ENCODE measurements around the gene GAS7. TPM values are rescaled to one million over a fixed set of nuclear protein-coding genes. Genes with fewer than 3 reads are reported as not detected.

Gene GAS7
- total RNA-seq, 1 experiment from 2014 or later: 12.3 TPM

DNA sequence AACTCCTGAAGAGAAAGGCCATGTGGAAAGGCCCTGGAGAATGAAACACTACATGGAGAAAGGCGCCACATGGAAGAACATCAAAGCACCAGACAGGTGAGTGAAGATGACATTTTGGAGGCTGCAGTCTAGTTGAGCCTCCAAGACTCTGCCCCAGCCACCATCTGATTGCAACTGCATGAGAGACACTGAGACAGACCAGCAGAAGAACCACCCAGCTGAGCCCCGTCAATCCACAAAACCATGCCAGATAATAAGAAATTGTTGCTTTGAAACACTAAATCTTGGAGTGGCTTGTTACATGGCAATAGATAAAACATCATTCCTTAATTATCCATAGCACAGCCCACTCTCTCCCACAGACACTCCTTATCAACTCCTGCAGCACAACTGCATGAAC lies 4.8 kb downstream of the GAS7 start:
- no peak overlapping the region for H3K27ac Mint-ChIP-seq

DNA sequence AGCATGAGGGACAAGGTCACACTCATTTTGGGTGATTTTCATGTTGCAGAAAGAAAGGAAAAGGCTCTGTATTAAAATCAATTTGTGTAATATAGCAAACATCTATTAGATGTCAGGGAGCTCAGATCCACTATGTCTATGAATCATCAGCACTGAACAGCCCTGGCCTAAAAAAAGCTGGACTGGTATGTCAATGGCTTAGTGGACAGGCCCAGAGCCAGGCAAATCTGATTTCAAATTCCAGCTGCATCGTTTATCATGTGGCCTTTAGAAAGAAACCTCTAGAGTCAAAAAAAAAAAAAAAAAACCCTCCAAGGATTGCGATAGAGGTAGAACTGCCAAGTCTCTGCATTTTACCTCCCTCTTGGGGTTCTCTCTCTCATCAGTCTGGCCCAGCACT lies 5.4 kb downstream of the GAS7 start:
- peaks cover 7% of the 10 kb centered on the region for H3K4me1 Mint-ChIP-seq
- ChIA-PET POLR2A (no interaction called here), CTCF (interaction anchor here (0.7 kb wide), 1 partner anchor 30 kb away, joined by 4 read pairs; no protein-coding TSS in a partner anchor)
- ATAC-seq (no peak), DNase-seq (ENCODE audit: low spot score) (no peak)
- H3K36me3 Mint-ChIP-seq: peaks cover 23% of the 10 kb centered on the region
- H3K4me3 Mint-ChIP-seq: no peak overlapping the region
- H3K27me3 Mint-ChIP-seq (ENCODE audit: low read depth): peaks cover 27% of the 10 kb centered on the region
- peaks cover 25% of the 10 kb centered on the region for H3K9me3 Mint-ChIP-seq
- TF ChIP-seq ERG (CRISPR knock-in tag; IDR thresholded peaks at IDR 0.05) (no peak), EMX1 (CRISPR knock-in tag; IDR thresholded peaks at IDR 0.05) (no peak)
- H3K27ac Mint-ChIP-seq: no peak overlapping the region

More for the DNA sequence above, 4.8 kb downstream of the GAS7 start:
- ChIA-PET CTCF (no interaction called here), POLR2A (no interaction called here)
- H3K9me3 Mint-ChIP-seq: peaks cover 25% of the 10 kb centered on the region
- H3K4me3 Mint-ChIP-seq: no peak overlapping the region
- TF ChIP-seq ZNF425 (CRISPR knock-in tag; conservative IDR thresholded peaks at IDR 0.05) (no peak), NFYB (CRISPR knock-in tag; conservative IDR thresholded peaks at IDR 0.05; ENCODE audit: low read depth) (no peak), SOX15 (CRISPR knock-in tag; IDR thresholded peaks at IDR 0.05) (no peak), TCF7 (CRISPR knock-in tag; IDR thresholded peaks at IDR 0.05; ENCODE audit: low read depth) (no peak), ELF4 (CRISPR knock-in tag; IDR thresholded peaks at IDR 0.05; ENCODE audit: low read depth) (no peak), ZNF317 (CRISPR knock-in tag; IDR thresholded peaks at IDR 0.05; ENCODE audit: borderline replicate concordance, low read depth) (no peak), GTF2I (CRISPR knock-in tag; conservative IDR thresholded peaks at IDR 0.05) (no peak), NR1H2 (CRISPR knock-in tag; IDR thresholded peaks at IDR 0.05) (no peak)
- TF ChIP-seq, protein P1, sequence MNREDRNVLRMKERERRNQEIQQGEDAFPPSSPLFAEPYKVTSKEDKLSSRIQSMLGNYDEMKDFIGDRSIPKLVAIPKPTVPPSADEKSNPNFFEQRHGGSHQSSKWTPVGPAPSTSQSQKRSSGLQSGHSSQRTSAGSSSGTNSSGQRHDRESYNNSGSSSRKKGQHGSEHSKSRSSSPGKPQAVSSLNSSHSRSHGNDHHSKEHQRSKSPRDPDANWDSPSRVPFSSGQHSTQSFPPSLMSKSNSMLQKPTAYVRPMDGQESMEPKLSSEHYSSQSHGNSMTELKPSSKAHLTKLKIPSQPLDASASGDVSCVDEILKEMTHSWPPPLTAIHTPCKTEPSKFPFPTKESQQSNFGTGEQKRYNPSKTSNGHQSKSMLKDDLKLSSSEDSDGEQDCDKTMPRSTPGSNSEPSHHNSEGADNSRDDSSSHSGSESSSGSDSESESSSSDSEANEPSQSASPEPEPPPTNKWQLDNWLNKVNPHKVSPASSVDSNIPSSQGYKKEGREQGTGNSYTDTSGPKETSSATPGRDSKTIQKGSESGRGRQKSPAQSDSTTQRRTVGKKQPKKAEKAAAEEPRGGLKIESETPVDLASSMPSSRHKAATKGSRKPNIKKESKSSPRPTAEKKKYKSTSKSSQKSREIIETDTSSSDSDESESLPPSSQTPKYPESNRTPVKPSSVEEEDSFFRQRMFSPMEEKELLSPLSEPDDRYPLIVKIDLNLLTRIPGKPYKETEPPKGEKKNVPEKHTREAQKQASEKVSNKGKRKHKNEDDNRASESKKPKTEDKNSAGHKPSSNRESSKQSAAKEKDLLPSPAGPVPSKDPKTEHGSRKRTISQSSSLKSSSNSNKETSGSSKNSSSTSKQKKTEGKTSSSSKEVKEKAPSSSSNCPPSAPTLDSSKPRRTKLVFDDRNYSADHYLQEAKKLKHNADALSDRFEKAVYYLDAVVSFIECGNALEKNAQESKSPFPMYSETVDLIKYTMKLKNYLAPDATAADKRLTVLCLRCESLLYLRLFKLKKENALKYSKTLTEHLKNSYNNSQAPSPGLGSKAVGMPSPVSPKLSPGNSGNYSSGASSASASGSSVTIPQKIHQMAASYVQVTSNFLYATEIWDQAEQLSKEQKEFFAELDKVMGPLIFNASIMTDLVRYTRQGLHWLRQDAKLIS (CRISPR knock-in tag; IDR thresholded peaks at IDR 0.05; ENCODE audit: borderline replicate concordance): no peak
- TF ChIP-seq, protein P2, sequence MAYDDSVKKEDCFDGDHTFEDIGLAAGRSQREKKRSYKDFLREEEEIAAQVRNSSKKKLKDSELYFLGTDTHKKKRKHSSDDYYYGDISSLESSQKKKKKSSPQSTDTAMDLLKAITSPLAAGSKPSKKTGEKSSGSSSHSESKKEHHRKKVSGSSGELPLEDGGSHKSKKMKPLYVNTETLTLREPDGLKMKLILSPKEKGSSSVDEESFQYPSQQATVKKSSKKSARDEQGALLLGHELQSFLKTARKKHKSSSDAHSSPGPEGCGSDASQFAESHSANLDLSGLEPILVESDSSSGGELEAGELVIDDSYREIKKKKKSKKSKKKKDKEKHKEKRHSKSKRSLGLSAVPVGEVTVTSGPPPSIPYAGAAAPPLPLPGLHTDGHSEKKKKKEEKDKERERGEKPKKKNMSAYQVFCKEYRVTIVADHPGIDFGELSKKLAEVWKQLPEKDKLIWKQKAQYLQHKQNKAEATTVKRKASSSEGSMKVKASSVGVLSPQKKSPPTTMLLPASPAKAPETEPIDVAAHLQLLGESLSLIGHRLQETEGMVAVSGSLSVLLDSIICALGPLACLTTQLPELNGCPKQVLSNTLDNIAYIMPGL (CRISPR knock-in tag; IDR thresholded peaks at IDR 0.05): no peak
- TF ChIP-seq, protein P3, sequence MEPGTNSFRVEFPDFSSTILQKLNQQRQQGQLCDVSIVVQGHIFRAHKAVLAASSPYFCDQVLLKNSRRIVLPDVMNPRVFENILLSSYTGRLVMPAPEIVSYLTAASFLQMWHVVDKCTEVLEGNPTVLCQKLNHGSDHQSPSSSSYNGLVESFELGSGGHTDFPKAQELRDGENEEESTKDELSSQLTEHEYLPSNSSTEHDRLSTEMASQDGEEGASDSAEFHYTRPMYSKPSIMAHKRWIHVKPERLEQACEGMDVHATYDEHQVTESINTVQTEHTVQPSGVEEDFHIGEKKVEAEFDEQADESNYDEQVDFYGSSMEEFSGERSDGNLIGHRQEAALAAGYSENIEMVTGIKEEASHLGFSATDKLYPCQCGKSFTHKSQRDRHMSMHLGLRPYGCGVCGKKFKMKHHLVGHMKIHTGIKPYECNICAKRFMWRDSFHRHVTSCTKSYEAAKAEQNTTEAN (CRISPR knock-in tag; IDR thresholded peaks at IDR 0.05): no peak
- DNase-seq (ENCODE audit: low spot score) (no peak), ATAC-seq (no peak)
- H3K4me1 Mint-ChIP-seq: peaks cover 7% of the 10 kb centered on the region
- H3K27me3 Mint-ChIP-seq (ENCODE audit: low read depth): peaks cover 29% of the 10 kb centered on the region
- peaks cover 23% of the 10 kb centered on the region for H3K36me3 Mint-ChIP-seq

Measured in WTC11 (cell line).